Coronary artery (tissue), 2 donors: Measurements from ENCODE around the gene OR2T4.

ENCODE experiments used
- DNase-seq: peaks from one replicate; pipeline ENCODE4 v3.0.0-alpha.2; 2017; ENCODE audit warnings: low spot score
- H3K27ac ChIP-seq, 2 donors: fragments of 200-600 bp; sonication (generic); one replicate each; pipeline ENCODE4 v1.5.1; 2016 to 2019
- H3K4me3 ChIP-seq: fragments of 200-600 bp; sonication (generic); 2 replicates; pipeline ENCODE4 v1.5.1; 2016; ENCODE audit warnings: mild to moderate bottlenecking, moderate library complexity
- TF ChIP-seq, protein P1 (sequence below): fragments of 200-600 bp; sonication (generic); IDR thresholded peaks from one replicate; pipeline ENCODE4 v1.5.1; 2019; ENCODE audit warnings: antibody characterized with exemption

OR2T4 gene, protein sequence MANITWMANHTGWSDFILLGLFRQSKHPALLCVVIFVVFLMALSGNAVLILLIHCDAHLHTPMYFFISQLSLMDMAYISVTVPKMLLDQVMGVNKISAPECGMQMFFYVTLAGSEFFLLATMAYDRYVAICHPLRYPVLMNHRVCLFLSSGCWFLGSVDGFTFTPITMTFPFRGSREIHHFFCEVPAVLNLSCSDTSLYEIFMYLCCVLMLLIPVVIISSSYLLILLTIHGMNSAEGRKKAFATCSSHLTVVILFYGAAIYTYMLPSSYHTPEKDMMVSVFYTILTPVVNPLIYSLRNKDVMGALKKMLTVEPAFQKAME

DNA sequence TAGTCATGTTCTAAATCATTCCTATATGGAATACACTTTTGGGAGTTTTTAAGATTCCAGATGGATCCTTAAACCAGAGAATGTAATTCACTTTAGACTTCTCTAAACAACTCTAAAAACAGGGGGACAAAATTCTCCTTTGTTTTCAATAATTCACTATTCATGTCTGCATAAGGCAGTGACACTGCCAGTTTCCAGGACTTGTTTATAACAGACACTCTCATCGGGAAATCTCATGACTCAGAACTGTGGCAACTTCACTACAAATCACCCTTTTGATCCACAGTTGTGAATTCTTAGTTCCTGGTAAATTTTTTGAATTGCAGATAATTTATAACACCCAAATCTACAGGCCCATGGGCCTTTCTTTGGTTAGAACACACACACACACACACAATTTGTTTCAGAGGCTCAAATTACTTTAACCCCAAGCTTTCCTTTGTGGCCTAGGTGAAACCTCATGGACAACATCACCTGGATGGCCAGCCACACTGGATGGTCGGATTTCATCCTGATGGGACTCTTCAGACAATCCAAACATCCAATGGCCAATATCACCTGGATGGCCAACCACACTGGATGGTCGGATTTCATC lies at the start of gene OR2T4:
Gene OR2T4, plus strand, starts transcription at position 545 of the 595 bp plus-strand sequence. Its CDS starts 0 bp downstream, at position 545.
- Histone ChIP-seq H3K4me3 (no peak within 1 kb of the TSS), H3K27ac (no peak within 1 kb of the TSS)
- TF ChIP-seq, protein P1, sequence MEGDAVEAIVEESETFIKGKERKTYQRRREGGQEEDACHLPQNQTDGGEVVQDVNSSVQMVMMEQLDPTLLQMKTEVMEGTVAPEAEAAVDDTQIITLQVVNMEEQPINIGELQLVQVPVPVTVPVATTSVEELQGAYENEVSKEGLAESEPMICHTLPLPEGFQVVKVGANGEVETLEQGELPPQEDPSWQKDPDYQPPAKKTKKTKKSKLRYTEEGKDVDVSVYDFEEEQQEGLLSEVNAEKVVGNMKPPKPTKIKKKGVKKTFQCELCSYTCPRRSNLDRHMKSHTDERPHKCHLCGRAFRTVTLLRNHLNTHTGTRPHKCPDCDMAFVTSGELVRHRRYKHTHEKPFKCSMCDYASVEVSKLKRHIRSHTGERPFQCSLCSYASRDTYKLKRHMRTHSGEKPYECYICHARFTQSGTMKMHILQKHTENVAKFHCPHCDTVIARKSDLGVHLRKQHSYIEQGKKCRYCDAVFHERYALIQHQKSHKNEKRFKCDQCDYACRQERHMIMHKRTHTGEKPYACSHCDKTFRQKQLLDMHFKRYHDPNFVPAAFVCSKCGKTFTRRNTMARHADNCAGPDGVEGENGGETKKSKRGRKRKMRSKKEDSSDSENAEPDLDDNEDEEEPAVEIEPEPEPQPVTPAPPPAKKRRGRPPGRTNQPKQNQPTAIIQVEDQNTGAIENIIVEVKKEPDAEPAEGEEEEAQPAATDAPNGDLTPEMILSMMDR, result no peak
- no peak for DNase-seq

DNA sequence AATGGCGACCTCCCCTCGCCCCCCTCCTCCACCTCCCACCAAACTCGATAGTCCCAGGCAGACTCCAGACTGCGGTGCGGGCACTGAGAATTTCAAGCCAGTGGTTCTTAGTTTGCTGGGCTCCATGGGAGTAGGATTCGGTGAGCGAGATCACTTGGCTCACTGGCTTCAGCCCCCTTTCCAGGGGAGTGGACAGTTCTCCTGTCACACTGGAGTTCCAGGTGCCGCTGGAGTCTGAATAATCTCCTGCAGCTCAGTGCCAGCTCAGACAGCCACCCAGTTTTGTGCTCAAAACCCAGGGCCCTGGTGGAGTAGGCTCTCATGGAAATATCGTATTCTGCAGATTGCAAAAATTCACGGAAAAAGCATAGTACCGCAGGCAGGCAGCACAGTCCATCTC lies 44.7 kb upstream of the OR2T4 start:
- TF ChIP-seq, protein P1, result no peak

DNA sequence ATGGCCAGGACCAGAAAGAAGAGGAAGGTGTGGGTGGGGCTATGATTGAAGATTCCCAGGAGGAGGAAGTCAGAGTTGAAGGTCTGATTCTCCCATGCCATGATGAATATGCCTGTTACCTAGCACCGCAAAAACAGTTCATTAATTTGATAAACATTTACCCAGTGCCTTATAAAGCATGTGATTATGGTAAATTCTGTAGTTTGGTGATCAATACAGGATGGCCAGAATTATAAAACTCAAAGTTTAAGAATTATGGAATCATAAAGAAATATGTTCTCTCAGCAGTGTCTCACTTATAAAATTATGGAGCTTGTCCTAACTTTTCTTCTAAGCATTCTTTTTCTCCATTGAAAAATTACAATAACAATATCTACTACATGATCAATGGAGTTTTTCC lies 37.0 kb upstream of the OR2T4 start, which contains the start of gene OR2M7:
Gene OR2M7, minus strand, starts transcription at position 101 of the 400 bp plus-strand sequence. Its CDS starts 0 bp downstream, at position 101.
- Histone ChIP-seq H3K4me3 (no peak within 1 kb of the TSS), H3K27ac (no peak within 1 kb of the TSS)
- TF ChIP-seq, protein P1, result no peak
- DNase-seq, result no peak

More for the DNA sequence above, 44.7 kb upstream of the OR2T4 start:
- no peak for DNase-seq
- H3K27ac ChIP-seq, result no peak overlapping the region
- no peak overlapping the region for H3K4me3 ChIP-seq

- TF ChIP-seq, protein P1, result no peak
- DNase-seq, result no peak
- Histone ChIP-seq H3K27ac (no peak overlapping the region), H3K4me3 (no peak overlapping the region)
These were observed 18.0 kb upstream of the OR2T4 start for GRCh38 chr1:248343451-248343850.

- Histone ChIP-seq H3K4me3 (no peak within 1 kb of the TSS), H3K27ac (no peak within 1 kb of the TSS)
- DNase-seq, result no peak
- TF ChIP-seq, protein P1, result no peak
These were observed 13.0 kb upstream of the OR2T4 start, which contains the start of gene OR14C36 for GRCh38 chr1:248348475-248348874. TSS of gene OR14C36 (plus strand) at chr1:248348775. CDS start at chr1:248348775, 0 bp downstream.

GRCh38 chr1:248359415-248359814 lies 2.0 kb upstream of the OR2T4 start:
- DNase-seq, result no peak
- Histone ChIP-seq H3K27ac (no peak overlapping the region), H3K4me3 (no peak overlapping the region)
- TF ChIP-seq, protein P1, result no peak
